ENCODE results near the gene SEC14L6. TPM values are rescaled to one million over a fixed set of nuclear protein-coding genes. Genes with fewer than 3 reads are reported as not detected.

Gene SEC14L6
- total RNA-seq, 2 donors from 2014 or later, result 0.27 to 0.56 TPM

GRCh38 chr22:30566125-30566524 lies 19.6 kb upstream of the SEC14L6 start:
- no peaks in the 10 kb centered on the region for H3K36me3 ChIP-seq
- ATAC-seq (ENCODE audit: insufficient number of reproducible peaks, low FRiP score, low read depth), result no peak
- no peaks in the 10 kb centered on the region for H3K9me3 ChIP-seq
- H3K4me3 ChIP-seq, result no peak overlapping the region
- no peaks in the 10 kb centered on the region for H3K27me3 ChIP-seq (replicated peaks; ENCODE audit: insufficient read depth)
- no peak for TF ChIP-seq CTCF (IDR thresholded peaks at IDR 0.05)
- no peak for DNase-seq (ENCODE audit: low spot score)
- H3K4me1 ChIP-seq (ENCODE audit: control insufficient read depth in 1 of 2, low read depth in 2 of 2), result no peaks in the 10 kb centered on the region
- no peak overlapping the region for H3K27ac ChIP-seq

- Histone ChIP-seq H3K9me3 (no peaks in the 10 kb centered on the region), H3K27me3 (replicated peaks; ENCODE audit: insufficient read depth) (no peaks in the 10 kb centered on the region), H3K27ac (no peak overlapping the region), H3K4me3 (no peak overlapping the region), H3K4me1 (ENCODE audit: control insufficient read depth in 1 of 2, low read depth in 2 of 2) (no peaks in the 10 kb centered on the region), H3K36me3 (no peaks in the 10 kb centered on the region)
- DNase-seq (ENCODE audit: low spot score) (no peak), ATAC-seq (ENCODE audit: insufficient number of reproducible peaks, low FRiP score, low read depth) (no peak)
- no peak for TF ChIP-seq CTCF (IDR thresholded peaks at IDR 0.05)
Observed at GRCh38 chr22:30565341-30565740, 18.8 kb upstream of the SEC14L6 start.

GRCh38 chr22:30564761-30565119 lies 18.2 kb upstream of the SEC14L6 start:
- Histone ChIP-seq H3K9me3 (no peaks in the 10 kb centered on the region), H3K4me1 (ENCODE audit: control insufficient read depth in 1 of 2, low read depth in 2 of 2) (no peaks in the 10 kb centered on the region), H3K36me3 (no peaks in the 10 kb centered on the region), H3K27me3 (replicated peaks; ENCODE audit: insufficient read depth) (no peaks in the 10 kb centered on the region), H3K4me3 (no peak overlapping the region), H3K27ac (no peak overlapping the region)
- no peak for TF ChIP-seq CTCF (IDR thresholded peaks at IDR 0.05)
- ATAC-seq (ENCODE audit: insufficient number of reproducible peaks, low FRiP score, low read depth), result no peak
- DNase-seq (ENCODE audit: low spot score), result no peak

GRCh38 chr22:30564045-30564760 lies 17.7 kb upstream of the SEC14L6 start:
- Histone ChIP-seq H3K36me3 (no peaks in the 10 kb centered on the region), H3K4me1 (ENCODE audit: control insufficient read depth in 1 of 2, low read depth in 2 of 2) (no peaks in the 10 kb centered on the region), H3K4me3 (no peak overlapping the region), H3K27me3 (replicated peaks; ENCODE audit: insufficient read depth) (no peaks in the 10 kb centered on the region), H3K9me3 (no peaks in the 10 kb centered on the region), H3K27ac (no peak overlapping the region)
- no peak for DNase-seq (ENCODE audit: low spot score)
- no peak for TF ChIP-seq CTCF (IDR thresholded peaks at IDR 0.05)
- ATAC-seq (ENCODE audit: insufficient number of reproducible peaks, low FRiP score, low read depth), result no peak

- ATAC-seq (ENCODE audit: insufficient number of reproducible peaks, low FRiP score, low read depth), result no peak
- DNase-seq (ENCODE audit: low spot score), result no peak
- no peak overlapping the region for H3K27ac ChIP-seq
Observed at GRCh38 chr22:30562366-30562765, 15.8 kb upstream of the SEC14L6 start.

More at GRCh38 chr22:30562366-30562765, 15.8 kb upstream of the SEC14L6 start:
- TF ChIP-seq CTCF (IDR thresholded peaks at IDR 0.05), result no peak
- no peaks in the 10 kb centered on the region for H3K4me1 ChIP-seq (ENCODE audit: control insufficient read depth in 1 of 2, low read depth in 2 of 2)
- no peak overlapping the region for H3K4me3 ChIP-seq
- H3K36me3 ChIP-seq, result no peaks in the 10 kb centered on the region
- H3K9me3 ChIP-seq, result no peaks in the 10 kb centered on the region
- H3K27me3 ChIP-seq (replicated peaks; ENCODE audit: insufficient read depth), result no peaks in the 10 kb centered on the region

Data from thoracic aorta (tissue), 2 donors.